ENCODE results near the gene ANKRD60.

GRCh38 chr20:58167759-58168158 is 60.7 kb downstream of the ANKRD60 start:
- TF ChIP-seq CTCF (IDR thresholded peaks at IDR 0.05; ENCODE audit: poor library complexity) (no peak), EZH2 (IDR thresholded peaks at IDR 0.05; ENCODE audit: borderline replicate concordance) (no peak)
